Measurements from ENCODE around the gene HDAC1. TPM values are rescaled to one million over a fixed set of nuclear protein-coding genes. Genes with fewer than 3 reads are reported as not detected.

The HDAC1 gene
- total and polyA plus RNA-seq, 2 donors (not counting 1 experiment from before 2014, with no cell fraction given) = 100 to 159 TPM

DNA sequence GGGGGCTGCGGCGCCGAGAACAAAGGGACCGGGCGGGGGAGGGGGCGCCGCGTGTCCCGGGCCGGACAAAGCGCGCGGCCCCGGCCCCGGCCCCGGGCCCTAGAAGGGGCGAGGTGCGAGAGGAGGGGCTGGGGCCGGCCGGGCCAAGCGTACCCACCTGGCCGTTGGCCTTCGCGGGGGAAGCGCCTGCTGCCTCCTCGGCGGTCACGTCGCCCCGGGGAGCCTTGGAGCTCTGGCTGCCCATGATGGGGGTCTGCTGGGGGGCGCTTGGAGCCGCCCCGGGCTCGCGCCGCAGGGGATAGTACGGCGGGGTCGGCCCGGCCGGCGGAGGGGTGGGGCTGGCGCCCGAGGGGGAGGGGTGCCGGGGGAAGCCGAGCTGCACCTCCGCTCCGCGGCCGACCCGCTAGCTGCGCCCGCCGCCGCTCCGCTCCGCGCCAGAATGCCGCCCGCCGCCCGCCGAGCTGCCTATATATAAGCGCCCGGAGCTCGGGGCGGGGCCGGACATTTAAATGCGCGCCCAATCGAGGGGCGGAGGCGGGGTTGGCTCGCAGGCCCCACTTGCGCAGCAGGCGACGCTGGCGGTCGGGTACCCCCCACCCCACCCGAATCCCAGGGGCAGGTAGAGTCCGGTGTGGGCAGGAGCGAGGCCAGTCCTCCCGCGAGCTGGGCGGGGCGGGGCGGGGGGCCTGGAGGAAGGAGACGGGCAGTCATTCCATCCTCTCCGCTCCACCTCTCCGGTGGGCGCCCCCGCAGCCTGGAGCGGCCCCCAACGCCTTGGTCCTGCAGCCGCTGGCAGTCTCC lies 44.1 kb downstream of the HDAC1 start, which contains the start of gene MARCKSL1:
MARCKSL1 (minus strand) TSS at position 444 of the 801 bp plus-strand sequence; CDS start at position 244, 200 bp downstream.
- no peaks in the 10 kb centered on the region for H4K20me1 ChIP-seq (ENCODE audit: control insufficient read depth, extremely low read depth, insufficient read depth, low read length)
- H3K27ac ChIP-seq (ENCODE audit: insufficient read depth, low read length) = no peak within 1 kb of the TSS

DNA sequence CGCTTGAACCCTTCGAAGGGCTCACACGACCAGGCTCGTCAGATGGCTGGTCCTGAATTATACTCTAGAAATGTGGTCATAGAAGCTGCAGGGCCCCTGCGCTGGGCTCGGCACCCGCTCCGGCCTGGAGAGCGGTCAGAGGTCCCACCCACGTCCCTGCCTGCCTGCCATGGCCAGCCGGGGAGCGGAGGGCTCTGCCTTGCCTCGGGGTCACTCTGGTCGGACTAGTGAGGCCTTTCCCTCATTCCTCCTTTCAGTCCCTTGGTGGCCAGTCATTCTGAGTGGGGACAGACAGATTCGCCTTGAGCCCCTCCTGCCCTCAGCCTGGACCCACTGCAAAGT lies 44.7 kb downstream of the HDAC1 start:
- peak overlapping the region; percentile 64 for H3K4me2 ChIP-seq (ENCODE audit: extremely low read depth, insufficient read depth, low read length)
- peaks cover 5% of the 10 kb centered on the region for H3K36me3 ChIP-seq (ENCODE audit: control insufficient read depth, insufficient read depth, low read length)
- H2AFZ ChIP-seq (ENCODE audit: low read length) = no peak overlapping the region
- H3K9me3 ChIP-seq (ENCODE audit: control insufficient read depth, insufficient read depth, low read depth, low read length) = no peaks in the 10 kb centered on the region
- peak overlapping the region; percentile 4 for H3K9ac ChIP-seq (ENCODE audit: insufficient read depth, low read length)
- peaks cover 5% of the 10 kb centered on the region for H3K79me2 ChIP-seq (ENCODE audit: control insufficient read depth, insufficient read depth, low read length)
- H4K20me1 ChIP-seq (ENCODE audit: control insufficient read depth, extremely low read depth, insufficient read depth, low read length) = no peaks in the 10 kb centered on the region
- H3K27ac ChIP-seq (ENCODE audit: insufficient read depth, low read length) = no peak overlapping the region
- peaks cover 3% of the 10 kb centered on the region for H3K27me3 ChIP-seq (ENCODE audit: control insufficient read depth, insufficient read depth, low read length)
- peaks cover 5% of the 10 kb centered on the region for H3K4me1 ChIP-seq (ENCODE audit: control insufficient read depth, extremely low read depth, insufficient read depth, low read length)
- no peak for DNase-seq (ENCODE audit: low read depth in 2 of 2)
- TF ChIP-seq, protein P1, sequence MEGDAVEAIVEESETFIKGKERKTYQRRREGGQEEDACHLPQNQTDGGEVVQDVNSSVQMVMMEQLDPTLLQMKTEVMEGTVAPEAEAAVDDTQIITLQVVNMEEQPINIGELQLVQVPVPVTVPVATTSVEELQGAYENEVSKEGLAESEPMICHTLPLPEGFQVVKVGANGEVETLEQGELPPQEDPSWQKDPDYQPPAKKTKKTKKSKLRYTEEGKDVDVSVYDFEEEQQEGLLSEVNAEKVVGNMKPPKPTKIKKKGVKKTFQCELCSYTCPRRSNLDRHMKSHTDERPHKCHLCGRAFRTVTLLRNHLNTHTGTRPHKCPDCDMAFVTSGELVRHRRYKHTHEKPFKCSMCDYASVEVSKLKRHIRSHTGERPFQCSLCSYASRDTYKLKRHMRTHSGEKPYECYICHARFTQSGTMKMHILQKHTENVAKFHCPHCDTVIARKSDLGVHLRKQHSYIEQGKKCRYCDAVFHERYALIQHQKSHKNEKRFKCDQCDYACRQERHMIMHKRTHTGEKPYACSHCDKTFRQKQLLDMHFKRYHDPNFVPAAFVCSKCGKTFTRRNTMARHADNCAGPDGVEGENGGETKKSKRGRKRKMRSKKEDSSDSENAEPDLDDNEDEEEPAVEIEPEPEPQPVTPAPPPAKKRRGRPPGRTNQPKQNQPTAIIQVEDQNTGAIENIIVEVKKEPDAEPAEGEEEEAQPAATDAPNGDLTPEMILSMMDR (conservative IDR thresholded peaks at IDR 0.05 in 1 of 2, IDR thresholded peaks at IDR 0.05 in 1 of 2; ENCODE audit: low read depth in 1 of 2, low read length in 2 of 2) = no peak
- TF ChIP-seq EZH2 (IDR thresholded peaks at IDR 0.05; ENCODE audit: low read length, missing control alignments) = no peak
- peak overlapping the region in 1 of 4 experiments; percentile 71 for H3K4me3 ChIP-seq (replicated peaks in 1 of 4; ENCODE audit: control extremely low read depth in 1 of 4, insufficient read depth in 1 of 4, low read depth in 3 of 4, low read length in 4 of 4)

More for the DNA sequence above, 44.1 kb downstream of the HDAC1 start, which contains the start of gene MARCKSL1:
- Histone ChIP-seq H3K79me2 (ENCODE audit: control insufficient read depth, insufficient read depth, low read length) (peaks cover 5% of the 10 kb centered on the region), H3K9ac (ENCODE audit: insufficient read depth, low read length) (peak within 1 kb of the TSS; percentile 70), H2AFZ (ENCODE audit: low read length) (no peak within 1 kb of the TSS), H3K4me1 (ENCODE audit: control insufficient read depth, extremely low read depth, insufficient read depth, low read length) (peaks cover 5% of the 10 kb centered on the region), H3K9me3 (ENCODE audit: control insufficient read depth, insufficient read depth, low read depth, low read length) (no peaks in the 10 kb centered on the region), H3K27me3 (ENCODE audit: control insufficient read depth, insufficient read depth, low read length) (peaks cover 3% of the 10 kb centered on the region), H3K4me2 (ENCODE audit: extremely low read depth, insufficient read depth, low read length) (peak within 1 kb of the TSS; percentile 64), H3K4me3 (replicated peaks in 1 of 4; ENCODE audit: control extremely low read depth in 1 of 4, insufficient read depth in 1 of 4, low read depth in 3 of 4, low read length in 4 of 4) (peak within 1 kb of the TSS; percentile 43 to 71 (median 62)), H3K36me3 (ENCODE audit: control insufficient read depth, insufficient read depth, low read length) (peaks cover 5% of the 10 kb centered on the region)
- peak; percentile 60 to 63 for DNase-seq (ENCODE audit: low read depth in 2 of 2)
- TF ChIP-seq EZH2 (IDR thresholded peaks at IDR 0.05; ENCODE audit: low read length, missing control alignments) = no peak
- TF ChIP-seq, protein P1 (conservative IDR thresholded peaks at IDR 0.05 in 1 of 2, IDR thresholded peaks at IDR 0.05 in 1 of 2; ENCODE audit: low read depth in 1 of 2, low read length in 2 of 2) = no peak

DNA sequence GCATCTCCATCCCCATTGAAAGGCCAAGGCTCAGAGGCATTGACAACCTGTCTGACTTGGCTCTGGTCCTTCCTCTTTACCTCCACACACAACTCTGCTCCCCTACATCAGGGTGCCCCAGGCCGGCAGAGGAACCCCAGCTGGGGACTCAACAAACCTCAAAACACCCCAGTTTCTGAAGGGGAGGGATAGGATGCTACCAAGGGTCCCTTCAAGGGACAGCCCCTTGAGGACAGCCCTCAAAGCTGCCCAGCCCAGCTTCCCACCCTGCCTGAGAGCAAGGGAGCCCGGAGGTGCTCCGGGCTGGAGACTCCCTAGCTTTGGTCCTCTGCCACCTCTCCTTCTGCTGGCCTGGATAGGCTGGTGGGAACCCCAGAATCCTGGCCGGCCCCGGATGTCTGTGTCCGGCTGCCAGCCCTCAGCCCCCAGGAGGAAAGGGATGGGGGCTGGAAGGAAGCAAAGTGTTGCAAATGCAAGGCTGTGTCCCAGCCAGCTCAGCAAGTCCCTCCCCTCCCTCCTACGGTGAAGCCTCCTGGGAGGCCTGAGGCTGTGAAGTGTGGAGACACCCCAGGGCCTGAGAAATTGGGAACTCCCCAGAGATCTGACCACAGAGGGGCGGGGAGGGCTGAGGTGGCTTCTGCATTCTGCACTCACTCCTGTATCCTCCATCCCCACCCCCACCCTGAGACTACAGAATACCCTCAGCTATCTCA lies 45.2 kb downstream of the HDAC1 start:
- no peak for TF ChIP-seq EZH2 (IDR thresholded peaks at IDR 0.05; ENCODE audit: low read length, missing control alignments)
- TF ChIP-seq, protein P1 (conservative IDR thresholded peaks at IDR 0.05 in 1 of 2, IDR thresholded peaks at IDR 0.05 in 1 of 2; ENCODE audit: low read depth in 1 of 2, low read length in 2 of 2) = no peak
- H3K4me1 ChIP-seq (ENCODE audit: control insufficient read depth, extremely low read depth, insufficient read depth, low read length) = peaks cover 5% of the 10 kb centered on the region
- no peak overlapping the region for H3K4me3 ChIP-seq (replicated peaks in 1 of 4; ENCODE audit: control extremely low read depth in 1 of 4, insufficient read depth in 1 of 4, low read depth in 3 of 4, low read length in 4 of 4)
- no peaks in the 10 kb centered on the region for H4K20me1 ChIP-seq (ENCODE audit: control insufficient read depth, extremely low read depth, insufficient read depth, low read length)
- H3K79me2 ChIP-seq (ENCODE audit: control insufficient read depth, insufficient read depth, low read length) = peaks cover 5% of the 10 kb centered on the region
- H3K4me2 ChIP-seq (ENCODE audit: extremely low read depth, insufficient read depth, low read length) = no peak overlapping the region
- H3K27me3 ChIP-seq (ENCODE audit: control insufficient read depth, insufficient read depth, low read length) = peaks cover 3% of the 10 kb centered on the region
- H3K9ac ChIP-seq (ENCODE audit: insufficient read depth, low read length) = no peak overlapping the region
- H2AFZ ChIP-seq (ENCODE audit: low read length) = no peak overlapping the region
- H3K9me3 ChIP-seq (ENCODE audit: control insufficient read depth, insufficient read depth, low read depth, low read length) = no peaks in the 10 kb centered on the region
- peak in 1 of 2 donors; percentile 53 for DNase-seq (ENCODE audit: low read depth in 2 of 2)
- no peak overlapping the region for H3K27ac ChIP-seq (ENCODE audit: insufficient read depth, low read length)
- H3K36me3 ChIP-seq (ENCODE audit: control insufficient read depth, insufficient read depth, low read length) = peaks cover 2% of the 10 kb centered on the region

Data from fibroblast of lung (primary cell).